Tibial nerve (tissue), 3 donors: ENCODE results near the gene UBA1.

Experiments
- CTCF ChIP-seq, 5 experiments: fragments of 200-600 bp in 3 of 5; fragments of 450-650 bp in 2 of 5; sonication (generic) in 3 of 5; IDR thresholded peaks; one replicate each; pipeline ENCODE4 v1.5.1; 2016 to 2019; ENCODE audit warnings: antibody characterized with exemption in 5 of 5, mild to moderate bottlenecking in 3 of 5, moderate library complexity in 2 of 5
- POLR2A ChIP-seq, 2 donors: fragments of 450-650 bp; IDR thresholded peaks; one replicate each; pipeline ENCODE4 v1.6.1; 2017; ENCODE audit warnings: antibody characterized with exemption in 2 of 2, mild to moderate bottlenecking in 2 of 2, moderate library complexity in 2 of 2

- TF ChIP-seq CTCF (IDR thresholded peaks at IDR 0.05) (no peak), POLR2A (IDR thresholded peaks at IDR 0.05) (no peak)
These were observed 8.4 kb upstream of the UBA1 start for GRCh38 chrX:47185241-47185640.
